GM23248 (cell line): ENCODE measurements around the gene ZDHHC20. TPM values are rescaled to one million over a fixed set of nuclear protein-coding genes. Genes with fewer than 3 reads are reported as not detected.

Experiments used
- DNase-seq: peaks from one replicate; pipeline ENCODE4 v3.0.0-alpha.2; 2015
- H2AFZ ChIP-seq: fragments of 200-600 bp; sonication (generic); 2 replicates; pipeline ENCODE4 v1.6.1; 2016; ENCODE audit warnings: antibody characterized with exemption
- H3F3A ChIP-seq: fragments of 200-600 bp; sonication (generic); 2 replicates; pipeline ENCODE4 v1.6.1; 2016; ENCODE audit warnings: mild to moderate bottlenecking, antibody characterized with exemption, mixed run types; ENCODE audit not compliant: insufficient read depth
- H3K27ac ChIP-seq: fragments of 200-600 bp; sonication (generic); 2 replicates; pipeline ENCODE4 v1.5.1; 2016; ENCODE audit warnings: mild to moderate bottlenecking
- H3K27me3 ChIP-seq: fragments of 200-600 bp; sonication (generic); replicated peaks from 2 replicates; pipeline ENCODE4 v1.6.1; 2016; ENCODE audit warnings: mild to moderate bottlenecking; ENCODE audit not compliant: insufficient read depth
- H3K36me3 ChIP-seq: fragments of 200-600 bp; sonication (generic); 2 replicates; pipeline ENCODE4 v1.6.1; 2016; ENCODE audit warnings: low read depth, mild to moderate bottlenecking
- H3K4me1 ChIP-seq: fragments of 200-600 bp; sonication (generic); 2 replicates; pipeline ENCODE4 v1.6.1; 2016; ENCODE audit warnings: mild to moderate bottlenecking; ENCODE audit not compliant: insufficient read depth
- H3K4me2 ChIP-seq: fragments of 200-600 bp; sonication (generic); one replicate; pipeline ENCODE4 v1.6.1; 2016; ENCODE audit warnings: mild to moderate bottlenecking; ENCODE audit not compliant: unreplicated experiment
- H3K4me3 ChIP-seq: fragments of 200-600 bp; sonication (generic); 2 replicates; pipeline ENCODE4 v1.5.1; 2016; ENCODE audit warnings: mild to moderate bottlenecking
- H3K79me2 ChIP-seq: fragments of 200-600 bp; sonication (generic); 2 replicates; pipeline ENCODE4 v1.6.1; 2016; ENCODE audit warnings: mild to moderate bottlenecking; ENCODE audit not compliant: insufficient read depth
- H3K9ac ChIP-seq: fragments of 200-600 bp; sonication (generic); 2 replicates; pipeline ENCODE4 v1.6.1; 2016; ENCODE audit warnings: mild to moderate bottlenecking
- H3K9me2 ChIP-seq: fragments of 200-600 bp; sonication (generic); 2 replicates; pipeline ENCODE4 v1.6.1; 2016; ENCODE audit warnings: mixed run types, mild to moderate bottlenecking, moderate library complexity; ENCODE audit not compliant: insufficient read depth
- H3K9me3 ChIP-seq: fragments of 200-600 bp; sonication (generic); one replicate; pipeline ENCODE4 v1.6.1; 2017; ENCODE audit warnings: low read depth
- H4K20me1 ChIP-seq: fragments of 200-600 bp; sonication (generic); 2 replicates; pipeline ENCODE4 v1.6.0; 2016; ENCODE audit not compliant: insufficient read depth
- EZH2 ChIP-seq: fragments of 200-600 bp; sonication (generic); IDR thresholded peaks from 2 replicates; pipeline ENCODE4 v1.6.1; 2018; ENCODE audit warnings: antibody characterized with exemption, mild to moderate bottlenecking; ENCODE audit not compliant: insufficient read depth, poor library complexity, severe bottlenecking
- EZH2phosphoT487 ChIP-seq: fragments of 200-600 bp; sonication (generic); IDR thresholded peaks from 2 replicates; pipeline ENCODE4 v1.6.1; 2018; ENCODE audit warnings: antibody characterized with exemption, moderate library complexity, mild to moderate bottlenecking, low read depth; ENCODE audit not compliant: insufficient read depth
- WGBS, 2 experiments: methylation state at CpG; one replicate each; pipeline ENCODE4 v1.1.6; 2015 to 2017; ENCODE audit warnings: low lambda C conversion rate in 2 of 2, low coverage in 1 of 2; ENCODE audit errors: missing lambda C conversion rate in 2 of 2; 5-methylcytosine and 5-hydroxymethylcytosine counted together
- in situ Hi-C: fragments of 300-500 bp; cut with MboI; formaldehyde crosslinking; loops from 2 replicates; pipeline ENCODE4 v1.15.0; 2020
- polyA plus RNA-seq: library from polyadenylated mRNA; unstranded; fragments of >200 nt; fragmentation: Nextera tagmentation; extraction: Ambion mirVana; gene quantifications from 2 replicates; pipeline ENCODE4 v1.2.1, GENCODE V29; 2016
- total RNA-seq: library from RNA; depleted of rRNA; stranded (reverse); fragments of >200 nt; shearing (Covaris generic); gene quantifications from 2 replicates; pipeline ENCODE4 v1.2.3, GENCODE V29; 2014

Gene ZDHHC20
- total and polyA plus RNA-seq, 2 experiments from 2014 or later = 41.1 to 65.3 TPM

GRCh38 chr13:21336609-21337349, 122.3 kb downstream of the ZDHHC20 start:
- no peak overlapping the region for H3K4me3 ChIP-seq
- H3K79me2 ChIP-seq = no peaks in the 10 kb centered on the region
- H3F3A ChIP-seq = no peaks in the 10 kb centered on the region
- no peaks in the 10 kb centered on the region for H3K9me2 ChIP-seq
- H3K4me1 ChIP-seq = no peaks in the 10 kb centered on the region
- in situ Hi-C loops = no loop called here
- H3K27me3 ChIP-seq = no peaks in the 10 kb centered on the region
- no peak overlapping the region for H3K27ac ChIP-seq
- no peaks in the 10 kb centered on the region for H3K36me3 ChIP-seq
- no peak for TF ChIP-seq EZH2
- H3K4me2 ChIP-seq = no peak overlapping the region
- H2AFZ ChIP-seq = no peak overlapping the region
- no peak overlapping the region for H3K9ac ChIP-seq
- WGBS, 2 experiments = 41 to 42% methylated on average over 10 of the region's 10 CpGs
- no peaks in the 10 kb centered on the region for H3K9me3 ChIP-seq
- no peaks in the 10 kb centered on the region for H4K20me1 ChIP-seq
- DNase-seq = peak; percentile 17

GRCh38 chr13:21333186-21333585, 125.9 kb downstream of the ZDHHC20 start:
- Histone ChIP-seq H3K9ac (no peak overlapping the region), H3K4me1 (no peaks in the 10 kb centered on the region), H3K27ac (no peak overlapping the region), H3K4me3 (no peak overlapping the region), H3K27me3 (no peaks in the 10 kb centered on the region), H2AFZ (no peak overlapping the region), H3F3A (no peaks in the 10 kb centered on the region), H3K4me2 (no peak overlapping the region), H3K79me2 (no peaks in the 10 kb centered on the region), H3K9me2 (no peaks in the 10 kb centered on the region), H4K20me1 (no peaks in the 10 kb centered on the region), H3K9me3 (no peaks in the 10 kb centered on the region), H3K36me3 (no peaks in the 10 kb centered on the region)
- DNase-seq = peak; percentile 9
- no peak for TF ChIP-seq EZH2phosphoT487
- TF ChIP-seq EZH2 = no peak
- 2 to 5% methylated on average over 2 of the region's 2 CpGs for WGBS, 2 experiments
- in situ Hi-C loops = no loop called here

GRCh38 chr13:21330126-21330861, 128.8 kb downstream of the ZDHHC20 start:
- Histone ChIP-seq H3K4me1 (peaks cover 10% of the 10 kb centered on the region; the same call in 1 of the 2 replicates), H3F3A (peaks cover 1% of the 10 kb centered on the region; the same call in 1 of the 2 replicates), H3K9me2 (no peaks in the 10 kb centered on the region), H3K27me3 (no peaks in the 10 kb centered on the region), H3K9ac (no peak overlapping the region), H3K9me3 (no peaks in the 10 kb centered on the region), H3K27ac (no peak overlapping the region), H3K79me2 (no peaks in the 10 kb centered on the region), H3K4me3 (no peak overlapping the region), H3K4me2 (no peak overlapping the region), H2AFZ (no peak overlapping the region), H3K36me3 (no peaks in the 10 kb centered on the region), H4K20me1 (no peaks in the 10 kb centered on the region)
- 55 to 58% methylated on average over 8 of the region's 8 CpGs for WGBS, 2 experiments
- in situ Hi-C loops = no loop called here
- no peak for TF ChIP-seq EZH2phosphoT487
- no peak for TF ChIP-seq EZH2
- DNase-seq = no peak

GRCh38 chr13:21328836-21329477, 130.1 kb downstream of the ZDHHC20 start:
- no peak overlapping the region for H3K27ac ChIP-seq
- 82% methylated on average over 6 of the region's 6 CpGs for WGBS, 2 experiments
- peaks cover 7% of the 10 kb centered on the region; the same call in 1 of the 2 replicates for H3F3A ChIP-seq
- no peaks in the 10 kb centered on the region for H3K36me3 ChIP-seq
- peaks cover 10% of the 10 kb centered on the region; the same call in 1 of the 2 replicates for H3K4me1 ChIP-seq
- no peaks in the 10 kb centered on the region for H3K79me2 ChIP-seq
- no peak overlapping the region for H2AFZ ChIP-seq
- no peak overlapping the region for H3K4me3 ChIP-seq
- no peak for DNase-seq
- H3K9me2 ChIP-seq = no peaks in the 10 kb centered on the region
- TF ChIP-seq EZH2phosphoT487 = no peak
- TF ChIP-seq EZH2 = no peak
- no peaks in the 10 kb centered on the region for H3K27me3 ChIP-seq
- no peaks in the 10 kb centered on the region for H4K20me1 ChIP-seq
- H3K4me2 ChIP-seq = no peak overlapping the region
- in situ Hi-C loops = no loop called here
- H3K9ac ChIP-seq = no peak overlapping the region
- no peaks in the 10 kb centered on the region for H3K9me3 ChIP-seq
